ENCODE results near the gene ARID1B.

GRCh38 chr6:156904176-156904967 is 127.2 kb downstream of the ARID1B start:
- no peak for TF ChIP-seq EZH2 (optimal IDR thresholded peaks at IDR 0.05; ENCODE audit: low read depth, low read length)
- TF ChIP-seq, protein P1, sequence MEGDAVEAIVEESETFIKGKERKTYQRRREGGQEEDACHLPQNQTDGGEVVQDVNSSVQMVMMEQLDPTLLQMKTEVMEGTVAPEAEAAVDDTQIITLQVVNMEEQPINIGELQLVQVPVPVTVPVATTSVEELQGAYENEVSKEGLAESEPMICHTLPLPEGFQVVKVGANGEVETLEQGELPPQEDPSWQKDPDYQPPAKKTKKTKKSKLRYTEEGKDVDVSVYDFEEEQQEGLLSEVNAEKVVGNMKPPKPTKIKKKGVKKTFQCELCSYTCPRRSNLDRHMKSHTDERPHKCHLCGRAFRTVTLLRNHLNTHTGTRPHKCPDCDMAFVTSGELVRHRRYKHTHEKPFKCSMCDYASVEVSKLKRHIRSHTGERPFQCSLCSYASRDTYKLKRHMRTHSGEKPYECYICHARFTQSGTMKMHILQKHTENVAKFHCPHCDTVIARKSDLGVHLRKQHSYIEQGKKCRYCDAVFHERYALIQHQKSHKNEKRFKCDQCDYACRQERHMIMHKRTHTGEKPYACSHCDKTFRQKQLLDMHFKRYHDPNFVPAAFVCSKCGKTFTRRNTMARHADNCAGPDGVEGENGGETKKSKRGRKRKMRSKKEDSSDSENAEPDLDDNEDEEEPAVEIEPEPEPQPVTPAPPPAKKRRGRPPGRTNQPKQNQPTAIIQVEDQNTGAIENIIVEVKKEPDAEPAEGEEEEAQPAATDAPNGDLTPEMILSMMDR (IDR thresholded peaks at IDR 0.05; ENCODE audit: low read length): no peak

Measured in MM.1S (cell line).